HepG2 (cell line): Measurements from ENCODE around the gene BTG2. TPM values are rescaled to one million over a fixed set of nuclear protein-coding genes. Genes with fewer than 3 reads are reported as not detected.

ENCODE experiments used
- ATAC-seq: fragments of 200-7000 bp; cut with Tn5 transposase; 3 replicates; pipeline ENCODE4 v1.9.1; 2020; ENCODE audit warnings: mild to moderate bottlenecking, moderate library complexity
- BruUV-seq: library from RNA; stranded (reverse); fragments of 400-500 nt; replicated peaks from 2 replicates; lab custom pipeline; 2021; lab: Mats Ljungman, UMichigan
- CTCF ChIA-PET: fragments of 300-600 bp; formaldehyde crosslinking; extraction: SDS; loops from one replicate; lab custom pipeline; 2021; ENCODE audit warnings: low total read pairs, inconsistent platforms, low intra/inter-chr PET ratio; lab: Yijun Ruan, JAX
- POLR2A ChIA-PET: fragments of 350-600 bp; sonication (Branson Sonifier 250); formaldehyde crosslinking; loops from one replicate; lab custom pipeline; 2020; ENCODE audit warnings: antibody characterized with exemption, inconsistent platforms; lab: Yijun Ruan, JAX
- DNase-seq: peaks from one replicate; pipeline ENCODE4 v3.0.0-alpha.2; 2015; ENCODE audit warnings: low spot score
- FAIRE-seq: peaks from 3 replicates; lab custom pipeline; 2011; peaks lifted over from hg19 to GRCh38; lab: Jason Lieb, UNC
- H2AFZ ChIP-seq: one replicate; pipeline ENCODE4 v1.6.1; 2011; ENCODE audit warnings: low read length, inconsistent platforms
- H3K27ac ChIP-seq: fragments of 300-600 bp; 3 replicates; pipeline ENCODE4 v1.8.0; 2011; ENCODE audit warnings: mixed run types, mild to moderate bottlenecking, mixed read lengths, low read length, inconsistent platforms; ENCODE audit not compliant: insufficient read depth; ENCODE audit errors: extremely low read length
- H3K27me3 ChIP-seq, 2 experiments: fragments of 200-600 bp in 1 of 2; 2 replicates in 1 of 2; 3 replicates in 1 of 2; pipeline versions ENCODE4 v1.6.0 to v1.8.0; 2011; ENCODE audit warnings: low read length in 2 of 2, mild to moderate bottlenecking in 2 of 2, moderate library complexity in 2 of 2, inconsistent platforms in 1 of 2; ENCODE audit not compliant: insufficient read depth in 2 of 2, control insufficient read depth in 1 of 2
- H3K36me3 ChIP-seq, 2 experiments: fragments of 200-600 bp in 1 of 2; replicated peaks in 1 of 2; 2 replicates in 1 of 2; 3 replicates in 1 of 2; pipeline versions ENCODE4 v1.5.1 to v1.8.0; 2011; ENCODE audit warnings: low read length in 2 of 2, inconsistent platforms in 1 of 2; ENCODE audit not compliant: insufficient read depth in 2 of 2, control insufficient read depth in 1 of 2
- H3K4me1 ChIP-seq: 2 replicates; pipeline ENCODE4 v1.5.1; 2012; ENCODE audit warnings: low read length, inconsistent platforms; ENCODE audit not compliant: insufficient read depth
- H3K4me2 ChIP-seq: 2 replicates; pipeline ENCODE4 v1.6.0; 2011; ENCODE audit warnings: low read depth, low read length, inconsistent platforms
- H3K4me3 ChIP-seq, 3 experiments: fragments of 200-600 bp in 1 of 3; sonication (generic), shearing (Covaris generic) in 1 of 3; replicated peaks in 1 of 3; 2 replicates each; pipeline ENCODE4 v1.5.1; 2011 to 2016; ENCODE audit warnings: low read length in 3 of 3, inconsistent platforms in 2 of 3, low read depth in 2 of 3, mild to moderate bottlenecking in 2 of 3, control low read depth in 1 of 3, mixed read lengths in 1 of 3; ENCODE audit not compliant: insufficient read depth in 1 of 3
- H3K79me2 ChIP-seq: one replicate; pipeline ENCODE4 v1.6.1; 2011; ENCODE audit warnings: low read length, inconsistent platforms; ENCODE audit not compliant: insufficient read depth
- H3K9ac ChIP-seq: 2 replicates; pipeline ENCODE4 v1.6.0; 2011; ENCODE audit warnings: mild to moderate bottlenecking, low read depth, low read length, inconsistent platforms; ENCODE audit not compliant: insufficient read depth
- H3K9me3 ChIP-seq: 2 replicates; pipeline ENCODE4 v1.5.1; 2012; ENCODE audit warnings: mild to moderate bottlenecking, low read length
- H4K20me1 ChIP-seq: 2 replicates; pipeline ENCODE4 v1.6.0; 2011; ENCODE audit warnings: inconsistent platforms, mild to moderate bottlenecking, low read length, moderate library complexity; ENCODE audit not compliant: insufficient read depth
- HNF1A ChIP-seq, 2 experiments: sonication (generic) in 1 of 2; formaldehyde crosslinking in 1 of 2; IDR thresholded peaks; 2 replicates each; pipeline versions ENCODE4 v1.4.0 to v1.6.1; 2016 to 2020; ENCODE audit warnings: borderline replicate concordance in 1 of 2, low read depth in 1 of 2, mild to moderate bottlenecking in 1 of 2, missing genetic modification reagents in 1 of 2
- MAFF ChIP-seq: IDR thresholded peaks from 2 replicates; pipeline ENCODE4 v1.6.1; 2011; ENCODE audit warnings: low read depth, low read length, improper control_type of control experiment
- MAFK ChIP-seq, 2 experiments: IDR thresholded peaks in 1 of 2; conservative IDR thresholded peaks in 1 of 2; 2 replicates each; pipeline ENCODE4 v1.6.1; 2011; ENCODE audit warnings: improper control_type of control experiment in 2 of 2, low read length in 2 of 2
- NFE2L2 ChIP-seq: fragments of 150-350 bp; IDR thresholded peaks from 2 replicates; pipeline ENCODE4 v1.6.1; 2014; ENCODE audit warnings: low read length
- SALL1 ChIP-seq: sonication (generic); formaldehyde crosslinking; IDR thresholded peaks from 2 replicates; pipeline ENCODE4 v1.8.0; 2022; ENCODE audit warnings: mild to moderate bottlenecking, missing genetic modification reagents
- TGIF2 ChIP-seq: IDR thresholded peaks from 2 replicates; pipeline ENCODE4 v1.6.1; 2016; ENCODE audit warnings: control low read depth, missing compliant biosample characterization
- ZBTB20 ChIP-seq: sonication (generic); formaldehyde crosslinking; IDR thresholded peaks from 2 replicates; pipeline ENCODE4 v1.8.1; 2023; ENCODE audit warnings: missing genetic modification reagents, low read depth, mild to moderate bottlenecking, borderline replicate concordance
- ZNF275 ChIP-seq: sonication (generic); formaldehyde crosslinking; IDR thresholded peaks from 2 replicates; pipeline ENCODE4 v1.8.0; 2022; ENCODE audit warnings: missing genetic modification reagents, mild to moderate bottlenecking, inconsistent platforms, borderline replicate concordance
- whole genome bisulfite sequencing: methylation state at CpG from one replicate; pipeline ENCODE4 v1.1.6; 2017; ENCODE audit warnings: low lambda C conversion rate; 5-methylcytosine and 5-hydroxymethylcytosine counted together
- in situ Hi-C: cut with HindIII; loops from 2 replicates; pipeline ENCODE4 v1.10.0; 2017; ENCODE audit warnings: low pct_unique_long_range_greater_than_20kb; ENCODE audit not compliant: extremely low pct_ligation_motif_present
- intact Hi-C: fragments of 100-400 bp; cut with micrococcal nuclease; formaldehyde crosslinking; loops from one replicate; pipeline ENCODE4 v1.10.0; 2022; ENCODE audit not compliant: unreplicated experiment
- polyA plus RNA-seq, 8 experiments: library from polyadenylated mRNA; depleted of rRNA in 3 of 8; stranded (reverse) in 7 of 8; unstranded in 1 of 8; fragments of >200 nt; fragmentation: Illumina TruSeq in 4 of 8; extraction: Trizol in 4 of 8; gene quantifications; 2 replicates each; pipeline versions ENCODE4 v1.2.1 to v1.2.3, GENCODE V29; 2011 to 2016; ENCODE audit warnings: low read depth in 4 of 8, missing spikeins in 1 of 8, mixed read lengths in 1 of 8; ENCODE audit not compliant: insufficient read depth in 1 of 8
- total RNA-seq, 5 experiments: library from RNA; depleted of rRNA; stranded (reverse); fragments of >200 nt; fragmentation: Illumina TruSeq; extraction: Trizol; gene quantifications; 2 replicates each; pipeline ENCODE4 v1.2.3, GENCODE V29; 2016; ENCODE audit warnings: low read depth in 1 of 5

Gene BTG2
- total and polyA plus RNA-seq, 2 of the 13 experiments (the other 11 are each of a cell fraction or from before 2014, with no cell fraction given) = 13.6 to 18.3 TPM

GRCh38 chr1:203331224-203331623 lies 25.9 kb downstream of the BTG2 start:
- DNase-seq (no peak), ATAC-seq (no peak), FAIRE-seq (no peak)
- no peaks in the 10 kb centered on the region for H3K36me3 ChIP-seq
- no peak overlapping the region for H2AFZ ChIP-seq
- H3K27me3 ChIP-seq = 0 out of 5 replicates have a peak, but pooled peaks cover 0 to 1% of the 10 kb centered on the region in 2 experiments
- peaks cover 16% of the 10 kb centered on the region for H3K4me1 ChIP-seq
- H3K4me2 ChIP-seq = no peak overlapping the region
- H3K9ac ChIP-seq = no peak overlapping the region
- TF ChIP-seq NFE2L2 (peak; percentile 50), TGIF2 (no peak), MAFF (peak; percentile 83), MAFK (conservative IDR thresholded peaks at IDR 0.05 in 1 of 2, IDR thresholded peaks at IDR 0.05 in 1 of 2; ENCODE audit: low read length in 2 of 2) (peak; percentile 69 to 88), ZNF275 (CRISPR knock-in tag) (no peak), ZBTB20 (CRISPR knock-in tag) (no peak), HNF1A (IDR thresholded peaks at IDR 0.05; ENCODE audit: low read depth) (no peak), HNF1A (CRISPR knock-in tag; IDR thresholded peaks at IDR 0.05; ENCODE audit: borderline replicate concordance) (no peak), SALL1 (CRISPR knock-in tag) (no peak)
- CTCF ChIA-PET = no interaction called here
- in situ Hi-C loops (no loop called here), intact Hi-C loops (no loop called here)
- POLR2A ChIA-PET = no interaction called here
- no TSS peak for BruUV-seq
- H3K79me2 ChIP-seq = no peaks in the 10 kb centered on the region
- no peak overlapping the region for H3K27ac ChIP-seq
- no peaks in the 10 kb centered on the region for H4K20me1 ChIP-seq
- 33% methylated on average over 1 of the region's 1 CpG for WGBS
- H3K9me3 ChIP-seq = no peaks in the 10 kb centered on the region
- no peak overlapping the region for H3K4me3 ChIP-seq
